Stomach (tissue), 19 donors: ENCODE results near the gene RCL1. TPM values are rescaled to one million over a fixed set of nuclear protein-coding genes. Genes with fewer than 3 reads are reported as not detected.

Experiments used
- DNase-seq, 2 donors: peaks; one replicate each; pipeline versions ENCODE4 v3.0.0 to v3.0.0-alpha.2; 2013 to 2019
- H3K27ac ChIP-seq, 5 donors: fragments of 200-600 bp in 4 of 5; sonication (generic) in 4 of 5; one replicate each; pipeline ENCODE4 v1.5.1; 2013 to 2019; ENCODE audit warnings: mild to moderate bottlenecking in 1 of 5, moderate library complexity in 1 of 5
- H3K27me3 ChIP-seq, 3 donors: fragments of 200-600 bp; sonication (generic); one replicate each; pipeline ENCODE4 v1.5.1; 2017 to 2019; ENCODE audit warnings: mixed run types in 1 of 3
- H3K36me3 ChIP-seq, 4 donors: fragments of 200-600 bp; sonication (generic); 1 replicate in 3 of 4; 2 replicates in 1 of 4; pipeline ENCODE4 v1.5.1; 2016 to 2019
- H3K4me1 ChIP-seq, 4 donors: fragments of 200-600 bp; sonication (generic); one replicate each; pipeline ENCODE4 v1.5.1; 2016 to 2019
- H3K4me3 ChIP-seq, 4 donors: fragments of 200-600 bp; sonication (generic) in 3 of 4; one replicate each; pipeline ENCODE4 v1.5.1; 2016 to 2019; ENCODE audit warnings: mild to moderate bottlenecking in 1 of 4
- H3K9me3 ChIP-seq, 4 donors: fragments of 200-600 bp; sonication (generic); one replicate each; pipeline ENCODE4 v1.5.1; 2016 to 2019
- EP300 ChIP-seq: sonication (generic); formaldehyde crosslinking; IDR thresholded peaks from one replicate; pipeline ENCODE4 v1.6.1; 2017; ENCODE audit warnings: antibody characterized with exemption
- POLR2A ChIP-seq, 4 donors: fragments of 450-650 bp; IDR thresholded peaks; one replicate each; pipeline ENCODE4 v1.6.1; 2016; ENCODE audit warnings: antibody characterized with exemption in 4 of 4, control low read depth in 2 of 4, mild to moderate bottlenecking in 1 of 4, moderate library complexity in 1 of 4
- POLR2AphosphoS5 ChIP-seq, 3 donors: sonication (generic); formaldehyde crosslinking; IDR thresholded peaks; one replicate each; pipeline ENCODE4 v1.6.1; 2016; ENCODE audit warnings: antibody characterized with exemption in 3 of 3
- WGBS, 5 donors: extraction: QIAGEN DNeasy Blood & Tissue Kit in 3 of 5; methylation state at CpG; one replicate each; pipeline versions ENCODE4 v1.1.5 to v1.1.7; 2013 to 2018; 5-methylcytosine and 5-hydroxymethylcytosine counted together
- intact Hi-C: fragments of 100-400 bp; cut with DNase I; formaldehyde crosslinking; loops from one replicate; pipeline ENCODE4 v1.15.1; 2023; ENCODE audit warnings: low total_unique reads
- long read RNA-seq, 10 donors: transcript quantifications; one replicate each; lab custom pipeline, GENCODE V29; 2026
- polyA plus RNA-seq, 3 donors: library from polyadenylated mRNA; stranded (reverse); fragments of 200-250 nt; gene quantifications; one replicate each; pipeline ENCODE4 v1.2.3, GENCODE V29; 2013
- total RNA-seq, 5 donors: library from RNA; depleted of rRNA; stranded (reverse); fragments of >200 nt; gene quantifications; one replicate each; pipeline versions ENCODE4 v1.1.0 to v1.2.3, GENCODE V29; 2014 to 2016
- TF ChIP-seq, protein P1 (sequence below), 7 experiments: fragments of 450-650 bp in 4 of 7; fragments of 200-600 bp in 3 of 7; sonication (generic) in 3 of 7; IDR thresholded peaks; one replicate each; pipeline ENCODE4 v1.5.1; 2016 to 2019; ENCODE audit warnings: antibody characterized with exemption in 7 of 7, control low read depth in 2 of 7, mild to moderate bottlenecking in 1 of 7
- donor health status: healthy with polysubstance abuse.
- donor health status: Bipolar disorder and iron deficiency.
- donor health status: healthy.

RCL1 gene, protein sequence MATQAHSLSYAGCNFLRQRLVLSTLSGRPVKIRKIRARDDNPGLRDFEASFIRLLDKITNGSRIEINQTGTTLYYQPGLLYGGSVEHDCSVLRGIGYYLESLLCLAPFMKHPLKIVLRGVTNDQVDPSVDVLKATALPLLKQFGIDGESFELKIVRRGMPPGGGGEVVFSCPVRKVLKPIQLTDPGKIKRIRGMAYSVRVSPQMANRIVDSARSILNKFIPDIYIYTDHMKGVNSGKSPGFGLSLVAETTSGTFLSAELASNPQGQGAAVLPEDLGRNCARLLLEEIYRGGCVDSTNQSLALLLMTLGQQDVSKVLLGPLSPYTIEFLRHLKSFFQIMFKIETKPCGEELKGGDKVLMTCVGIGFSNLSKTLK
- total RNA-seq (10 to 100 TPM; 11.7 to 38.7 (median 14.7) TPM), polyA plus RNA-seq (10 to 100 TPM; 12.2 to 22.6 (median 13.1) TPM)
- long read RNA-seq, donor 1, partial matches to known transcripts, result 0 of 2 reads
- long read RNA-seq, donor 1, other reads (novel, unspliced or antisense), result 0 of 2 reads
- long read RNA-seq, donor 2, result 0 reads
- long read RNA-seq, donor 3, partial matches to known transcripts, result 0 of 1 reads
- long read RNA-seq, donor 3, other reads (novel, unspliced or antisense), result 0 of 1 reads
- long read RNA-seq, donor 4, result 0 reads
- long read RNA-seq, donor 5, partial matches to known transcripts, result 0 of 1 reads
- long read RNA-seq, donor 5, other reads (novel, unspliced or antisense), result 0 of 1 reads
- long read RNA-seq, donor 6, transcript RCL1-204 (9 exons, 2,134 nt), result major isoform, 8 of 9 reads
- long read RNA-seq, donor 6, partial matches to known transcripts, result 0 of 9 reads
- long read RNA-seq, donor 6, other reads (novel, unspliced or antisense), result 0 of 9 reads
- long read RNA-seq, donor 7, partial matches to known transcripts, result 0 of 4 reads
- long read RNA-seq, donor 7, other reads (novel, unspliced or antisense), result 0 of 4 reads
- long read RNA-seq, donor 8, partial matches to known transcripts, result 0 of 2 reads
- long read RNA-seq, donor 8, other reads (novel, unspliced or antisense), result 0 of 2 reads
- long read RNA-seq, donor 9, partial matches to known transcripts, result 0 of 1 reads
- long read RNA-seq, donor 9, other reads (novel, unspliced or antisense), result 0 of 1 reads
- long read RNA-seq, donor 10, result 0 reads

DNA sequence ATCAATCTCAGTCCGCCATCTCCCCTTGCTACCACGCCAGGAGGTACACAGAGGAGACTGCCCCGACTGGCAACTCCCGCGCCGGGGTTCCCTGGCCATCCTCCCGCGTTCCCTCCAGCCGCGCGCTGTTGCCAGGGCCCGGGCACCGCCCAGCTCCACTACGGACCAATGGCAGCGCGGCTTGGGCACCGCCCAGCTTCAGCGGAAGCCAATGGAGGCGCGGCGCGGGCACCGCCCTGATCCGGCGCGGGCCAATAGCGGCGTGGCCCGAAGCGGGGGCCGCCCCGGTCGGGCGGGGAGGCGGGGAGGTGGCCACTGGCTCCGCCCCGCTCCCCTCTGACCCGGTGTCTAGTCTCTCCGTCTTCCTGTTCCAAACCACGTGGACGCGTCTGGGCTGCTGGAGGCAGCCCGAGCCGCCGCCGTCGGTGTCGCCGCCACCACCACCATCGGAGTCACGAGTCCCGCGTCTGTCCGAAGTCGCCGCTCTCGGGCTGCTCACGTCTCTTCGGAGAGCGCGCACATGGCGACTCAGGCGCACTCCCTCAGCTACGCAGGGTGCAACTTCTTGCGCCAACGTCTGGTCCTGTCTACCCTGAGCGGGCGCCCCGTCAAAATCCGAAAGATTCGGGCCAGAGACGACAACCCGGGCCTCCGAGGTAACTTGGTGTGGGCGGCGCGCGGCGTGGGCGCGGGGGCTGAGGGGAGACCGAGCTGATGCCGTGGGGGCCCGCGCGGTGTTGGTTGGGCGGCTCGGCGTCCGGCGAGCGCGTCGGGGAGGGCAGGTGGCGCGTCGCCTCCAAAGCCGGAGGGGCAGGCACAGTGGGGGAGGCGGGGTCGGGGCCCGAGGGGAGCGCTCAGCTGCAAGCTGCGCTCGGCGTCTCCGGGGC, at the start of gene RCL1:
TSS of gene RCL1 (plus strand) at position 373 of the 887 bp plus-strand sequence. CDS start at position 521, 148 bp downstream.
- 0 to 1% (median 0%) methylated on average over 32 to 106 of the region's 106 CpGs for WGBS, 5 donors
- H3K36me3 ChIP-seq, result no peaks in the 10 kb centered on the region

DNA sequence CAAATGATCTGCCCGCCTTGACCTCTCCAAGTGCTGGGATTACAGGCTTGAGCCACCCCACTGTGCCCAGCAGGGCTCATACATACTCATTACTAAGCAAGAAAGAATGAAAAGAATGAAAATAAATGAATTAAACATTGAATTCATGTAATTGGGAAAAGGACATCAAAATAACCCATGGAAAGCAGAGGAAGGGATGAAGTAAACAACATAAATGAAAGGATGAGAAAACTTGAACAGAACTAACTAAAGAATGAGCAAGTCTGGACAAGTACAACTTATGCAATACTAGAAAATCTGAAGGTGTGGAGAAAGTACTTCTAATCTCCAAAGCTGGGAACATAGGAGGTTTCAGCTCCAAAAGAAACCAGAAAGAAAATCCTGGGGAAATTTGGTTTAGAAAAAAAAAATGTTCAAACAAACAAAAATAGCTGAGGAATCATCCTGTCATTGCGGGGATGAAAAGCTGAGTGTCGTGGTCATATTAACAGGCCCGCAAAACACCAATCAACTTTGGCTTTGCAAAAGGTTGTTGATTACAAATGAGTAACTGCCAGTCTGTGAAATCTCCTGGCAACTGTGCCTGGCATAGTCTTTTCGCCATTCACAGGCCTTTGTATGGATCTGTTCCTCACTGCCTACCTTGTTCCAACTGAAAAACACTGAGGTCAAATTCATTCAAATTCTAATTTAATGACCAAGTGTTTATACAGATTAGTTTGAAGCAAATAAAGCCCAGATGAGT, 49.4 kb upstream of the RCL1 start:
- intact Hi-C loops, result no loop called here
- WGBS, 5 donors, result 68 to 72% (median 70%) methylated on average over 5 of the region's 5 CpGs
- TF ChIP-seq, protein P1, sequence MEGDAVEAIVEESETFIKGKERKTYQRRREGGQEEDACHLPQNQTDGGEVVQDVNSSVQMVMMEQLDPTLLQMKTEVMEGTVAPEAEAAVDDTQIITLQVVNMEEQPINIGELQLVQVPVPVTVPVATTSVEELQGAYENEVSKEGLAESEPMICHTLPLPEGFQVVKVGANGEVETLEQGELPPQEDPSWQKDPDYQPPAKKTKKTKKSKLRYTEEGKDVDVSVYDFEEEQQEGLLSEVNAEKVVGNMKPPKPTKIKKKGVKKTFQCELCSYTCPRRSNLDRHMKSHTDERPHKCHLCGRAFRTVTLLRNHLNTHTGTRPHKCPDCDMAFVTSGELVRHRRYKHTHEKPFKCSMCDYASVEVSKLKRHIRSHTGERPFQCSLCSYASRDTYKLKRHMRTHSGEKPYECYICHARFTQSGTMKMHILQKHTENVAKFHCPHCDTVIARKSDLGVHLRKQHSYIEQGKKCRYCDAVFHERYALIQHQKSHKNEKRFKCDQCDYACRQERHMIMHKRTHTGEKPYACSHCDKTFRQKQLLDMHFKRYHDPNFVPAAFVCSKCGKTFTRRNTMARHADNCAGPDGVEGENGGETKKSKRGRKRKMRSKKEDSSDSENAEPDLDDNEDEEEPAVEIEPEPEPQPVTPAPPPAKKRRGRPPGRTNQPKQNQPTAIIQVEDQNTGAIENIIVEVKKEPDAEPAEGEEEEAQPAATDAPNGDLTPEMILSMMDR (IDR thresholded peaks at IDR 0.05), result no peak
- no peak for TF ChIP-seq POLR2AphosphoS5 (IDR thresholded peaks at IDR 0.05)
- TF ChIP-seq EP300, result no peak
- no peak for TF ChIP-seq POLR2A (IDR thresholded peaks at IDR 0.05)
- Histone ChIP-seq H3K4me3 (no peak overlapping the region), H3K36me3 (no peaks in the 10 kb centered on the region), H3K27me3 (no peaks in the 10 kb centered on the region), H3K4me1 (peaks cover 11 to 28% (median 24%) of the 10 kb centered on the region in 4 donors), H3K27ac (no peak overlapping the region), H3K9me3 (no peaks in the 10 kb centered on the region)
- DNase-seq, result no peak

More for the DNA sequence above, at the start of gene RCL1:
- DNase-seq, result peak; percentile 97 to 99
- H3K27me3 ChIP-seq, result no peaks in the 10 kb centered on the region
- intact Hi-C loops, result loop anchor here (10.0 kb wide), 1 partner anchor 192 kb away; the partner anchor contains the start of gene JAK2
- TF ChIP-seq EP300 (no peak), POLR2AphosphoS5 (IDR thresholded peaks at IDR 0.05) (peak; percentile 2 to 69 (median 57)), POLR2A (IDR thresholded peaks at IDR 0.05) (peak in 1 of 4 donors; percentile 65)
- TF ChIP-seq, protein P1 (IDR thresholded peaks at IDR 0.05), result no peak
- peak within 1 kb of the TSS; percentile 82 to 88 (median 86) for H3K27ac ChIP-seq
- H3K4me1 ChIP-seq, result peaks cover 18 to 42% (median 37%) of the 10 kb centered on the region in 4 donors
- no peaks in the 10 kb centered on the region for H3K9me3 ChIP-seq
- peak within 1 kb of the TSS; percentile 73 to 96 (median 84) for H3K4me3 ChIP-seq

DNA sequence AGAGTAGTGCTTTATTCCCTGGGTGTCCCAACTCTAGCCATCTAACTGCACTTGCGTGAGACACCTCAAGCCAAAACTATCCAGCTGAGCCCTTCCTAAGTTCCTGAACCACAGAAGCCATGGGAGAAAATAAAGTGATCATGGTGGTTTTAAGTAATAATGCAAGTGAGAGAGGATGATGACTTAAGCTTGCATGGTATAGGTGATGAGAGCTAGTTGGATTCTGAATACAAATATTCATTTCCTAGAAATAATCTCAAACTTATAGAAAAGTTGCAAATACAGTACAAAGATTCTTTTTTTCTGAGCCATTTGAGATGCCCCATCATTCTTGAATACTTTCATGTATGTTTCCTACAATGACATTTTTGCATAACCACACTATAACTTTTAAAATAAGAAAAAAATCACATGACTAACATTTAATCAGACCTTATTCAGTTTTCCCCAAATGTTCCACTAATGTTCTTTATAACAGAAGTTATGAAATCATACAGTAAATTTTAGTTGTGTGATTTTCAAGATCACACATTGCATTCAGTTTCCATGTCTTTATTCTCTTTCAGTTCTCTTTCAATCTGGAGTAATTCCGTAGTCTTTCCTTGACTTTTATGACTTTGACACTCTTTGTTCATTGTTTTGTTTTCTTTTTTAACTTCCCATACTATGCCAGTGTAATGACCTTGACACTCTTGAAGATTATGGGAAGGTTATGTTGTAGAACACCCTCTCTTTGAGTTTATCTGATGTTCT, 46.3 kb upstream of the RCL1 start:
- DNase-seq, result no peak
- Histone ChIP-seq H3K27me3 (no peaks in the 10 kb centered on the region), H3K4me1 (peaks cover 0 to 9% (median 8%) of the 10 kb centered on the region in 4 donors), H3K4me3 (no peak overlapping the region), H3K9me3 (no peaks in the 10 kb centered on the region), H3K27ac (peak overlapping the region in 1 of 5 donors; percentile 1), H3K36me3 (no peaks in the 10 kb centered on the region)
- WGBS, 5 donors, result 78 to 93% (median 79%) methylated on average over 2 of the region's 2 CpGs
- TF ChIP-seq EP300, result no peak
- TF ChIP-seq, protein P1 (IDR thresholded peaks at IDR 0.05), result no peak
- TF ChIP-seq POLR2A (IDR thresholded peaks at IDR 0.05), result no peak
- no peak for TF ChIP-seq POLR2AphosphoS5 (IDR thresholded peaks at IDR 0.05)
- intact Hi-C loops, result no loop called here
